ENCODE measurements around the gene MBD3L2. TPM values are rescaled to one million over a fixed set of nuclear protein-coding genes. Genes with fewer than 3 reads are reported as not detected.
"Not testable (repeated sequence)": the region's sequence is repeated elsewhere in the genome, so short reads cannot be mapped to it uniquely, and the experiment has no call there.

The MBD3L2 gene
- total RNA-seq, 1 donor from 2014 or later, result not detected

- DNase-seq (ENCODE audit: low spot score in 2 of 2, unreplicated experiment in 2 of 2); H3K27me3 Mint-ChIP-seq (ENCODE audit: low read depth); H3K4me1 Mint-ChIP-seq; H3K36me3 Mint-ChIP-seq; H3K9me3 Mint-ChIP-seq; H3K27ac Mint-ChIP-seq; H3K4me3 Mint-ChIP-seq: not testable (repeated sequence)
Observed at GRCh38 chr19:7052896-7053295, 3.8 kb downstream of the MBD3L2 start.

- DNase-seq (ENCODE audit: low spot score in 2 of 2, unreplicated experiment in 2 of 2); H3K36me3 Mint-ChIP-seq: not testable (repeated sequence)
Observed at GRCh38 chr19:7054635-7055368, 5.7 kb downstream of the MBD3L2 start.

GRCh38 chr19:7055679-7056078, 6.6 kb downstream of the MBD3L2 start:
- H3K4me1 Mint-ChIP-seq; H3K27ac Mint-ChIP-seq; H3K4me3 Mint-ChIP-seq; H3K9me3 Mint-ChIP-seq; H3K27me3 Mint-ChIP-seq (ENCODE audit: low read depth); DNase-seq (ENCODE audit: low spot score in 2 of 2, unreplicated experiment in 2 of 2); H3K36me3 Mint-ChIP-seq: not testable (repeated sequence)

More at GRCh38 chr19:7054635-7055368, 5.7 kb downstream of the MBD3L2 start:
- H3K4me3 Mint-ChIP-seq; H3K9me3 Mint-ChIP-seq; H3K4me1 Mint-ChIP-seq; H3K27me3 Mint-ChIP-seq (ENCODE audit: low read depth); H3K27ac Mint-ChIP-seq: not testable (repeated sequence)

- DNase-seq (ENCODE audit: low spot score in 2 of 2, unreplicated experiment in 2 of 2); H3K27me3 Mint-ChIP-seq (ENCODE audit: low read depth); H3K36me3 Mint-ChIP-seq; H3K9me3 Mint-ChIP-seq; H3K4me1 Mint-ChIP-seq; H3K4me3 Mint-ChIP-seq; H3K27ac Mint-ChIP-seq: not testable (repeated sequence)
Observed at GRCh38 chr19:7056371-7056770, 7.2 kb downstream of the MBD3L2 start.

GRCh38 chr19:7058576-7058975, 9.5 kb downstream of the MBD3L2 start, which contains the start of gene MBD3L3:
Gene MBD3L3 (minus strand): TSS chr19:7058676. CDS start chr19:7058605, 71 bp downstream.
- not testable (repeated sequence) for H3K4me1 Mint-ChIP-seq; H3K36me3 Mint-ChIP-seq; DNase-seq (ENCODE audit: low spot score in 2 of 2, unreplicated experiment in 2 of 2); H3K9me3 Mint-ChIP-seq; H3K4me3 Mint-ChIP-seq; H3K27me3 Mint-ChIP-seq (ENCODE audit: low read depth); H3K27ac Mint-ChIP-seq

- H3K27me3 Mint-ChIP-seq (ENCODE audit: low read depth); H3K9me3 Mint-ChIP-seq; H3K27ac Mint-ChIP-seq; H3K4me3 Mint-ChIP-seq; H3K36me3 Mint-ChIP-seq; DNase-seq (ENCODE audit: low spot score in 2 of 2, unreplicated experiment in 2 of 2); H3K4me1 Mint-ChIP-seq: not testable (repeated sequence)
Observed at GRCh38 chr19:7059977-7060376, 10.9 kb downstream of the MBD3L2 start.

- no peak for DNase-seq (ENCODE audit: low spot score in 2 of 2, unreplicated experiment in 2 of 2)
- no peak overlapping the region for H3K4me3 Mint-ChIP-seq
Observed at GRCh38 chr19:7063339-7063738, 14.2 kb downstream of the MBD3L2 start.

GRCh38 chr19:7063764-7064418, 14.8 kb downstream of the MBD3L2 start:
- Mint-ChIP-seq H3K4me1 (peaks cover 1% of the 10 kb centered on the region), H3K36me3 (no peaks in the 10 kb centered on the region), H3K27me3 (ENCODE audit: low read depth) (no peaks in the 10 kb centered on the region), H3K27ac (no peak overlapping the region), H3K9me3 (peaks cover 11% of the 10 kb centered on the region), H3K4me3 (no peak overlapping the region)
- TF ChIP-seq CTCF (IDR thresholded peaks at IDR 0.05; ENCODE audit: unreplicated experiment), result no peak
- DNase-seq (ENCODE audit: low spot score in 2 of 2, unreplicated experiment in 2 of 2), result no peak

More at GRCh38 chr19:7063339-7063738, 14.2 kb downstream of the MBD3L2 start:
- Mint-ChIP-seq H3K27me3 (ENCODE audit: low read depth) (no peaks in the 10 kb centered on the region), H3K27ac (no peak overlapping the region), H3K9me3 (peaks cover 11% of the 10 kb centered on the region), H3K4me1 (no peaks in the 10 kb centered on the region), H3K36me3 (no peaks in the 10 kb centered on the region)
- no peak for TF ChIP-seq CTCF (IDR thresholded peaks at IDR 0.05; ENCODE audit: unreplicated experiment)

- H3K27me3 Mint-ChIP-seq (ENCODE audit: low read depth); H3K36me3 Mint-ChIP-seq; H3K4me1 Mint-ChIP-seq; H3K27ac Mint-ChIP-seq; DNase-seq (ENCODE audit: low spot score in 2 of 2, unreplicated experiment in 2 of 2); H3K4me3 Mint-ChIP-seq: not testable (repeated sequence)
- peaks cover 11% of the 10 kb centered on the region for H3K9me3 Mint-ChIP-seq
Observed at GRCh38 chr19:7067122-7067521, 18.0 kb downstream of the MBD3L2 start.
